A549 (cell line): ENCODE results near the gene NELFB.

Experiments used
- BCL3 ChIP-seq: fragments of >200 bp; sonication (Bioruptor Twin); formaldehyde crosslinking; IDR thresholded peaks from 3 replicates; pipeline ENCODE4 v1.6.1; 2016
- CHD2 ChIP-seq: fragments of 150-350 bp; IDR thresholded peaks from 2 replicates; pipeline ENCODE4 v1.6.1; 2014; ENCODE audit warnings: low read length; ENCODE audit not compliant: partially characterized antibody
- CTCF ChIP-seq: fragments of >200 bp; sonication (Bioruptor Twin); formaldehyde crosslinking; IDR thresholded peaks from 3 replicates; pipeline ENCODE4 v1.5.1; 2016
- NR3C1 ChIP-seq: fragments of >200 bp; sonication (Bioruptor Twin); formaldehyde crosslinking; IDR thresholded peaks from 3 replicates; pipeline ENCODE4 v1.6.1; 2017
- REST ChIP-seq: fragments of 200-600 bp; sonication (generic); IDR thresholded peaks from 2 replicates; pipeline ENCODE4 v1.6.1; 2016; ENCODE audit warnings: antibody characterized with exemption, mild to moderate bottlenecking, moderate library complexity
- TP53 ChIP-seq: fragments of 250-450 bp; sonication (Bioruptor Pico); IDR thresholded peaks from 2 replicates; pipeline ENCODE4 v1.5.0; 2021; ENCODE audit warnings: mild to moderate bottlenecking, moderate library complexity

- no peak for TF ChIP-seq BCL3
- no peak for TF ChIP-seq NR3C1
- no peak for TF ChIP-seq CTCF
- TF ChIP-seq TP53 (CRISPR knock-in tag), result no peak
- no peak for TF ChIP-seq CHD2
- no peak for TF ChIP-seq REST
Measured at GRCh38 chr9:137299938-137300337, 44.8 kb downstream of the NELFB start.
